Left renal pelvis (tissue), 4 donors: ENCODE results near the gene KDM2A. TPM values are rescaled to one million over a fixed set of nuclear protein-coding genes. Genes with fewer than 3 reads are reported as not detected.
"Not testable (repeated sequence)": the region's sequence is repeated elsewhere in the genome, so short reads cannot be mapped to it uniquely, and the experiment has no call there.

ENCODE experiments used
- DNase-seq, 4 donors: peaks; one replicate each; pipeline ENCODE4 v3.0.0-alpha.2; 2013; ENCODE audit warnings: low read depth in 4 of 4, low spot score in 3 of 4
- polyA plus RNA-seq, 4 donors: library from polyadenylated mRNA; unstranded; fragments of 120-200 nt; gene quantifications; one replicate each; pipeline ENCODE4 v1.2.1, GENCODE V29; 2013; ENCODE audit not compliant: insufficient read length in 4 of 4

KDM2A gene
- polyA plus RNA-seq, 4 donors: 62.1 to 84.3 (median 74.2) TPM

- no peak for DNase-seq
These were observed 46.6 kb downstream of the KDM2A start for GRCh38 chr11:67165623-67166022.

- no peak for DNase-seq
These were observed 48.0 kb downstream of the KDM2A start for GRCh38 chr11:67167091-67167490.

- no peak for DNase-seq
These were observed 48.7 kb downstream of the KDM2A start for GRCh38 chr11:67167719-67168118.

GRCh38 chr11:67168911-67169310, 49.8 kb downstream of the KDM2A start:
- DNase-seq: not testable (repeated sequence)

GRCh38 chr11:67174311-67174710, 55.2 kb downstream of the KDM2A start:
- no peak for DNase-seq

GRCh38 chr11:67177399-67178281, 58.6 kb downstream of the KDM2A start:
- no peak for DNase-seq

- no peak for DNase-seq
These were observed 59.4 kb downstream of the KDM2A start for GRCh38 chr11:67178421-67178820.

GRCh38 chr11:67178878-67179277, 59.8 kb downstream of the KDM2A start:
- no peak for DNase-seq

- DNase-seq: no peak
These were observed 60.9 kb downstream of the KDM2A start for GRCh38 chr11:67179892-67180490.

GRCh38 chr11:67194096-67194495, 75.0 kb downstream of the KDM2A start:
- DNase-seq: no peak

GRCh38 chr11:67195971-67196456, 77.0 kb downstream of the KDM2A start:
- DNase-seq: no peak

- no peak for DNase-seq
These were observed 78.5 kb downstream of the KDM2A start for GRCh38 chr11:67197606-67198005.

GRCh38 chr11:67198781-67199180, 79.7 kb downstream of the KDM2A start:
- DNase-seq: not testable (repeated sequence)

- DNase-seq: no peak
These were observed 80.7 kb downstream of the KDM2A start for GRCh38 chr11:67199751-67200150.

GRCh38 chr11:67202028-67202427, 83.0 kb downstream of the KDM2A start:
- no peak for DNase-seq

GRCh38 chr11:67204822-67205221, 85.8 kb downstream of the KDM2A start:
- no peak for DNase-seq

- DNase-seq: not testable (repeated sequence)
These were observed 90.2 kb downstream of the KDM2A start for GRCh38 chr11:67209222-67209621.

- no peak for DNase-seq
These were observed 92.8 kb downstream of the KDM2A start for GRCh38 chr11:67211656-67212436.

GRCh38 chr11:67213178-67213621, 94.1 kb downstream of the KDM2A start:
- no peak for DNase-seq

- DNase-seq: no peak
These were observed 108.7 kb downstream of the KDM2A start for GRCh38 chr11:67227726-67228125.

- DNase-seq: no peak
These were observed 111.3 kb downstream of the KDM2A start for GRCh38 chr11:67230406-67230805.
